ENCODE measurements around the gene RPL27. TPM values are rescaled to one million over a fixed set of nuclear protein-coding genes. Genes with fewer than 3 reads are reported as not detected.
A peak's percentile ranks its signal among the peaks of the same experiment; 100 is the strongest.

Gene RPL27
- total and polyA plus RNA-seq, 8 donors = 284 to 1,185 (median 555) TPM

DNA sequence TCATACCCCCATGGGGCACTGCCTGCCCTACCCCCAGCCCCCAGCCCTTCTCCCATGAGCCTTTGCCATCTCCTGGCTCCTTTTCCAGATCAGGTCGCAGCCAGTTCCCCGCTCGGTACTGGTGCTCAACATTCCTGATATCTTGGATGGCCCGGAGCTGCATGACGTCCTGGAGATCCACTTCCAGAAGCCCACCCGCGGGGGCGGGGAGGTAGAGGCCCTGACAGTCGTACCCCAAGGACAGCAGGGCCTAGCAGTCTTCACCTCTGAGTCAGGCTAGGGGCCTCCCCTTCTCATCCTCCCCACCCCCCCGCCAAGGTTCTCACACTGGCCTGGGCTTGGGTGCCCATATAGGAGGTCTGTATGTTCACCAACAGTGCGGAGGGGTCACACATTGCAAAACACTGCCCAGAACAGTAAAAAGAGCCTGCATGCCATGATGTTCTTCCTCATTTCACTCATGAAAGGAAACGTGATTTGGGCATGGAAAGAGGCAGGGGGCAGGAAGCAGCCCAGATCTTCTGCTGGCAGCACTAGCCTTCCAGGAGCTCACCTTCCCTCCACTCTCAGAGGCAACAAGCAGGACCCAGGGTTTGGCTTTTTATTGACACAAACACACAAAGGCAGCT is 15.9 kb downstream of the RPL27 start:
- no peak for ATAC-seq
- intact Hi-C loops (cut with DNase I) = no loop called here
- peaks cover 0 to 3% (median 0%) of the 10 kb centered on the region in 3 donors for H3K4me1 ChIP-seq

DNA sequence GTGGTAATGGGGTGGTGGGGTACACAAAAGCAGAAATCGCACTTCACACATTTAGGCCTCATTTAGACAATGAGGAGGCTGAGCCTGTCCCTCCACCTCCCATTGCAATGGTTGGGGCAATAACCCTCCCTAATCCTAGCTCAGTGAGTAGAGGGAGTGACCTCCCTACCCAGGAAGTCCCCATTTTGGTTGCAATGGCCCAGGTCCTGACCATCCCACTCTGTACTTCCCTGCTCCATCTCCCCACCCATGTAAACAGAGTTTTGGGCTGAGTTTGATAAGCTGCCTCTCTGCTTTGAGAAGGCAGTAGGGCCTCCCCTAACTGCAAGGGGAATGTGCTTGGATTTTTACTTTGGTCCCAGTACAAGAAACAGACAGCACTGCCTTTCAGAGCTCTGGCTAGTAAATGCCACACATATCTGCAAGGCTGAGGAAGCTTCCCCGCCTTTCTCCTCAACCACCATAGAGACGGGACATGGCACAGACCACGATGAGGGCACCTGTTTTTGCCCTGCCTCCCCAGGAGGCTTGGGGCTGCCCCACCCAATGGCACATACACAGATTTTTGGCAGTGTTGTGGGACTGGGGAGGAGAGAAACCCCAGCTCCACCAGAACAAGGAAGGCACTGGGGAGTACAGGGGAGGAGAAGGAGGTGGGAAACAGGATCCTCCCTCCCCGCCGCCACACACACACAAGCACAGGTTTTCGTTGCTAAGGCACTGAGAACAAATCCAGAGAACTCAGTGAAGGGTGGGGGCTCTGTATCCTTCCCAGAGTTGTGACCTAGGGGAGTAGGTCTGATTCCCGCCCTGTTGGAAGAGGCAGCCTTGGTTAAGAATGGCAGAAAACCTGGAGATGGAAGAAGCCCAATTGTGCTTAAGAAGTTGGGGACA is 16.7 kb downstream of the RPL27 start:
- FAIRE-seq (no peak), DNase-seq (no peak), ATAC-seq (no peak)
- Histone ChIP-seq H3K27me3 (no peaks in the 10 kb centered on the region), H3K27ac (peak overlapping the region in 1 of 4 donors; percentile 5), H3K9me3 (no peaks in the 10 kb centered on the region), H3K36me3 (no peaks in the 10 kb centered on the region), H3K4me3 (no peak overlapping the region), H3K4me1 (peaks cover 0 to 4% (median 0%) of the 10 kb centered on the region in 3 donors)
- intact Hi-C loops (cut with DNase I) = no loop called here
- 80 to 90% methylated on average over 8 of the region's 8 CpGs for WGBS, 2 donors
- TF ChIP-seq, protein P1, sequence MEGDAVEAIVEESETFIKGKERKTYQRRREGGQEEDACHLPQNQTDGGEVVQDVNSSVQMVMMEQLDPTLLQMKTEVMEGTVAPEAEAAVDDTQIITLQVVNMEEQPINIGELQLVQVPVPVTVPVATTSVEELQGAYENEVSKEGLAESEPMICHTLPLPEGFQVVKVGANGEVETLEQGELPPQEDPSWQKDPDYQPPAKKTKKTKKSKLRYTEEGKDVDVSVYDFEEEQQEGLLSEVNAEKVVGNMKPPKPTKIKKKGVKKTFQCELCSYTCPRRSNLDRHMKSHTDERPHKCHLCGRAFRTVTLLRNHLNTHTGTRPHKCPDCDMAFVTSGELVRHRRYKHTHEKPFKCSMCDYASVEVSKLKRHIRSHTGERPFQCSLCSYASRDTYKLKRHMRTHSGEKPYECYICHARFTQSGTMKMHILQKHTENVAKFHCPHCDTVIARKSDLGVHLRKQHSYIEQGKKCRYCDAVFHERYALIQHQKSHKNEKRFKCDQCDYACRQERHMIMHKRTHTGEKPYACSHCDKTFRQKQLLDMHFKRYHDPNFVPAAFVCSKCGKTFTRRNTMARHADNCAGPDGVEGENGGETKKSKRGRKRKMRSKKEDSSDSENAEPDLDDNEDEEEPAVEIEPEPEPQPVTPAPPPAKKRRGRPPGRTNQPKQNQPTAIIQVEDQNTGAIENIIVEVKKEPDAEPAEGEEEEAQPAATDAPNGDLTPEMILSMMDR (IDR thresholded peaks at IDR 0.05) = no peak

More for the DNA sequence above, 15.9 kb downstream of the RPL27 start:
- TF ChIP-seq, protein P1 (IDR thresholded peaks at IDR 0.05) = no peak
- Histone ChIP-seq H3K27ac (no peak overlapping the region), H3K36me3 (no peaks in the 10 kb centered on the region), H3K4me3 (no peak overlapping the region), H3K27me3 (no peaks in the 10 kb centered on the region), H3K9me3 (no peaks in the 10 kb centered on the region)
- WGBS, 2 donors = 81 to 86% methylated on average over 12 of the region's 12 CpGs
- DNase-seq (peak in 1 of 6 donors; percentile 66), FAIRE-seq (no peak)

GRCh38 chr17:43015579-43015978 is 17.4 kb downstream of the RPL27 start:
- intact Hi-C loops (cut with DNase I) = no loop called here
- Histone ChIP-seq H3K9me3 (no peaks in the 10 kb centered on the region), H3K27ac (no peak overlapping the region), H3K4me1 (peaks cover 0 to 4% (median 0%) of the 10 kb centered on the region in 3 donors), H3K36me3 (no peaks in the 10 kb centered on the region), H3K4me3 (no peak overlapping the region), H3K27me3 (no peaks in the 10 kb centered on the region)
- DNase-seq (peak in 2 of 6 donors; percentile 18 to 50), FAIRE-seq (no peak), ATAC-seq (no peak)
- WGBS, 2 donors = 73 to 76% methylated on average over 9 of the region's 9 CpGs
- TF ChIP-seq, protein P1 (IDR thresholded peaks at IDR 0.05) = no peak

DNA sequence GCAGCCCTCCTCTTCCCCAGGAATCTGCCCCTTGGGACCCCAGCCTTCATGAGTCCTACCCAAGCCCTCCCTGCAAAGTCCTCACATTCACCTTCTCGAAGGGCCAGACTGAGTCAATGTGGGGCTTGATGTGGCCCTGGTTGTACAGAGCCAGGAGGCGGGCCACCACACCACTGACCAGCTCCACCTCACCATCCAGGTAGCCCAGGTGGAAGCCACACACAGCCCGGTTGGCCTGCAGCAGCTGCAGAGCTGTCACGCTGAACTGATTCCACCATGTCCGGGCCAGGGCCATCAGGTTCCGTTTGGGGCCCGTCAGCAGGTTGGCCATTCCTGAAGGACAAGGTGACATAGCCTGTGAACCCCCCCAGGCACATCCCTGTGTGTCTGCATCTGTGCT is 18.0 kb downstream of the RPL27 start:
- Histone ChIP-seq H3K9me3 (no peaks in the 10 kb centered on the region), H3K4me1 (peaks cover 0 to 4% (median 0%) of the 10 kb centered on the region in 3 donors), H3K36me3 (no peaks in the 10 kb centered on the region), H3K27me3 (no peaks in the 10 kb centered on the region), H3K27ac (no peak overlapping the region), H3K4me3 (no peak overlapping the region)
- peak in 1 of 6 donors; percentile 62 for DNase-seq
- 87% methylated on average over 7 of the region's 7 CpGs for WGBS, 2 donors
- no peak for FAIRE-seq
- TF ChIP-seq, protein P1 (IDR thresholded peaks at IDR 0.05) = no peak
- ATAC-seq = no peak
- intact Hi-C loops (cut with DNase I) = no loop called here

All from pancreas (tissue), 10 donors.